Measurements from ENCODE around the gene ID4.
A peak's percentile ranks its signal among the peaks of the same experiment; 100 is the strongest.

ID4 gene, protein sequence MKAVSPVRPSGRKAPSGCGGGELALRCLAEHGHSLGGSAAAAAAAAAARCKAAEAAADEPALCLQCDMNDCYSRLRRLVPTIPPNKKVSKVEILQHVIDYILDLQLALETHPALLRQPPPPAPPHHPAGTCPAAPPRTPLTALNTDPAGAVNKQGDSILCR

GRCh38 chr6:19836799-19837510 is at the start of gene ID4:
Gene ID4, plus strand, starts transcription at chr6:19837370. Its CDS starts 385 bp downstream, at chr6:19837755.
- no peak for DNase-seq

DNA sequence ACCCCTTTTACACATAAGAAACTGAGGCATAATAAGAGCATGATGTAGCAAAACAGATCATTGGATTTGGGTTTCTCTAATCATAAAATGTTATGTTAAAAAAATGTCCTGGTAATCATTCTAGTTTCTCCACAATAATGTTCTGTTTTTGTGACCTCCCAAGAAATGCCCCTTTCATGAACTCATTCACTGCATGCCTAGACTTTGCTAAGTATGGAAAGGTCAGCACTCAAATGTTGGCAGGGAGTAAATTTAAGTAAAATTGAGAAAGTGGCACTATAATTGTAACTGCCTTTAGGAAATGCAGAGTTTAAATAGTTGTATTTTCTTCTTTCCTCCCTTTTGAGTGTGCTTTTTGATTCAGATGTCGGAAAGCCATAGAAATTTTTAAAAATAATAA is 48.5 kb upstream of the ID4 start:
- DNase-seq = no peak

DNA sequence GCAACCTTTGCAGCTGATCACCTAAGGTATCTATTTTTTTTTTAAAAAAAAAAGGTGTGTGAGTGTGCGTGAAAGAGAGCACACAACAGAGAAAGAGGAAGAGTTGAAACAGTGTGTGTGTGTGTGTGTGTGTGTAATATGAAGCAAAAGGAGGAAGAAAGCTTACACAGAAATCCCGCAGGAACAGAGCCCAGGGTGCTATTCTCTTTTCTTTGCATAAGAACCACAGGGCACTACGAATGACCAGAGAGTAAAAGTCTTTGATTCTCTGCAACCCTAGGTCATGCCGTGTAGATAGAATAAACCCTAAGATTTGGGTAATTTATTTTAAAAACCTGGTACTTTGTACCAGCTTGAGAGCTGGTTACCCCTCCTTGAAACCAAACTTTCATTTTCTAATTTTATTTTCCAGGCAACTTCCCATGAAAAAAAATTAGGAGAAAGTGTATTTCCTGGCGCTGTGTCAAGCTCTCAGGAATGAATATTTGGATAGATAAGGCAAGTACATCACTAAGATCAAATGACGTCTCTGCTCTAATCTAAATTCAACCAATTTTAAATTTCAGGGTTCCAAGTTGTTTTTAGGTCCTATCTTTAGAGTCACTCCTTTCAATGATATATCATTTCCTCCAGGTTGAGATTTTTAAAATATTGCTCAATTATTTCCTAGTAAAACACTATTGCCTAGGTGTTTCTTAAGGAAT is 47.9 kb upstream of the ID4 start:
- no peak for DNase-seq

DNA sequence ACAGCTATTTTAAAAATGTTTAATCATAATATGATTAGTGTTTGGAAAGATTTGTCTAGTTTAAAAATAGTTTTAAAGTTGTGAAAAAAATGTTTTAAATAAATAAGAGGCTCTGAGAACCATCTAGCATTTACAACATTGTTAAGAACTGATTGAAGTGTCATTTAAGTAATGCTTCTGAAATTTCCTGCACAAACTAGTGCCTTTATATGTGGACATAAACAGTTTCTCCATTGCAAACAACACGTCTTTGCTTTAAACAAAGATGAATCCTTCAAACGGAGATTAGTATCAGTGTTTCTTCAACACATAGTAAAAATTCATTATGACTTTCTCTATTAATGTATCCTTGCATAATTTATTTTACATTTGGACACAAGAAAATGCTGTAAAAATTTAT is 45.9 kb upstream of the ID4 start:
- DNase-seq = no peak

GRCh38 chr6:19795211-19795610 is 42.0 kb upstream of the ID4 start:
- DNase-seq = no peak

DNA sequence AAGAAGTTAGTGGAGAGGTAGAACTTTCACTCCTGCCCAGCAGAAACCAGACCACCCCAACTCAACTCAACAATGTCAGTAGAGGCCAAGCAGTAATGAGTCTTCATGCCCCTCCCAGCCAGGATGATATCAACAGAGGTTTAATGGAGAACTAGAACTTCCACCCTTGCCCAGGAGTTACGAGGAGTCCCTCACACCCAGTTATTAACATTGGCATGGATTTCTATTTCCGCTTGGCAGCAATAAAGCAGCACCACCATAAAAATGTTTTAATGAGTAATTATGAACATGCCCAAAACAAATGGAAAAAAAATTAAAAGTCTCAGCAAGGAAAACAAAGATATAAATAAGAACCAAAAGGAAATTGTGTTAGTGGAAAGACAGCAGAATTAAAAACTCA is 40.7 kb upstream of the ID4 start:
- DNase-seq = no peak

GRCh38 chr6:19798362-19798761 is 38.8 kb upstream of the ID4 start:
- DNase-seq = no peak

- no peak for DNase-seq
Observed at GRCh38 chr6:19802656-19803055, 34.5 kb upstream of the ID4 start.

- no peak for DNase-seq
Observed at GRCh38 chr6:19803331-19804204, 33.6 kb upstream of the ID4 start.

DNA sequence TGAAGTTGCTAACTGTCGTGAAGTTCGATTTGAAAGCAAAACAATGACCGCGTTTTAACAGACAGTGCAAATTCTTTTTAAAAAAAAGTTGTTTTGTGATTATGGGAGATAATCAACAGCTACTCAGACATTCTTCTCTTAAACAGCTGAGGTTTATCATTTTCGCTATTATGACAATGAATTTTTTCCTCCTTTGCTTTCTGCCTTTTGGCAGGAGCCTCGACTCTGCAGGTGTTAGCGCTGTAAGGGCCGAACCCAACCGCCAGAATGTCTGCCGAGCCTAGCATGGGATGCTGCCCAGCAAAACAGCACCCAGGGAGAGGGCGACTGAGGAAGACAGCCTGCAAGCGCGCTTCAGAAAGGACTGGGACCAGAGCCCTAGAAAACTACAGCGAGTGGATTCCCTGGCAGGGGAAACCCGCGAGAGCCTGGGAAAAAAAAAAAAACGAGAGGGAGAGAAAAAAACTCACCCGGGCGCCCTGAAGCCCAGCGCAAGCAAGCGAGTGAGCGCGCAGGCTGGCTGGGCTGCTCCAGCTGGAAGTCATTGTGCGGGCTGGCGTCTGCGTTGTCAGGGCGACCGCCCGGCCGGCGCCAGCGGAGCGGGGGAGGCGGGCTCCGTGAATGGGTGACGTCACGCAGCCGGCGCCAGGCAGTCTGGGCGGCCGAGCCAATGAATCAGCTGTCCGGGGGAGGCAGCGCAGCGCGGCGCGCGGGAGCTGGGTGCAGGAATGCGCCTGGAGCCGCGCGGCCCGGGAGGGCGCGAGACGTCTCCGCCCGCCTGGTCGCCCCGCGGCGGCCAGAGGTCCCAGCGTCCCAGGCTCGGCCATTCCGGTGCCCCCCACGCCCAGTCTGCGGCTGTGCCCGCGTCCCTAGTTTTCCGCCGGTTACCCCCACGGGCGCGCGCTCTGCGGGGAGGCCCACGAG is 32.7 kb upstream of the ID4 start:
- DNase-seq = peak; percentile 10

DNA sequence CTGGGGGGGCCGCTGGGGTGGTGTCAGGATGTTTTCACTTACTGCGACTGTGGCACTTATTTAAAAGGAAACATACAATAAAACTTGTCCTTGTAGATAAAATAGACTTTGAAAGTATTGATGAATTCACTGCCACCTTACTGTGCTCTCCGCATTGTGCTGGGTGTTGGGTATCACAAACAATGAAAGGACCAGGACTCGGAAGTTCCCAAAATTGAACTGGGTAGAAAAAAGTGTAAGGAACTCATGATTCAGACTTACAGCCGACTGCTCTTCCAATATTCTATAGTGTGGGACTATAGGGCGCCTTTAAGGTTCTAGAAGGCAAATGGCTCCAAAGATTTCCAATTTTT is 32.1 kb upstream of the ID4 start:
- DNase-seq = no peak

GRCh38 chr6:19806971-19807396 is 30.2 kb upstream of the ID4 start:
- DNase-seq = no peak

GRCh38 chr6:19811397-19812079 is 25.6 kb upstream of the ID4 start:
- no peak for DNase-seq

- no peak for DNase-seq
Observed at GRCh38 chr6:19812512-19813119, 24.6 kb upstream of the ID4 start.

GRCh38 chr6:19818805-19819204 is 18.4 kb upstream of the ID4 start:
- DNase-seq = no peak

- no peak for DNase-seq
Observed at GRCh38 chr6:19824058-19824807, 12.9 kb upstream of the ID4 start.

- DNase-seq = no peak
Observed at GRCh38 chr6:19827247-19827646, 9.9 kb upstream of the ID4 start.

- no peak for DNase-seq
Observed at GRCh38 chr6:19827903-19828302, 9.3 kb upstream of the ID4 start.

- DNase-seq = no peak
Observed at GRCh38 chr6:19830171-19830570, 7.0 kb upstream of the ID4 start.

DNA sequence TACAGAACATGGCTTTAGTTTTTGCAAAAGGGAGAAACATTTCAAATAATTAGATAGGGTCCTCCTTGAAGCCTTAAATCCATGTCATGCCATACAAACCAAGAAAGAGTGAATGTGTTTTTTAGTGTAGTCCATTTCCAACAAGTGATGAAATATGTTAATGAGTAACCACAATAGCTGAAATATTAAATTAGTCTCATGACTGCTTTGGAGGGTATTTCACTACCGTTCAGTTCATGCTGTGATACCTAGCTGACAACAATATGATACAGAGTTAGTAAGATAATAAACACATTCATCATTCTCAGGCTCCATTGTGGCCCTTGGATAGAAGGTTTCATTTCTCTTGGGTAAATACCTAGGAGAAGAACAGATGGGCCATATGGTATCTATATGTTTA is 5.8 kb upstream of the ID4 start:
- DNase-seq = no peak

Measured in CD4-positive, alpha-beta T cell treated with Interleukin-17A for 4 hours (primary cell).